Erythroblast (primary cell): Measurements from ENCODE around the gene FUT8.

ENCODE experiments used
- GATA1 ChIP-seq: IDR thresholded peaks from 2 replicates; pipeline ENCODE4 v1.6.1; 2011; ENCODE audit warnings: low read depth, mild to moderate bottlenecking, control low read depth, low read length, moderate library complexity
- POLR2A ChIP-seq: IDR thresholded peaks from 2 replicates; pipeline ENCODE4 v1.6.1; 2011; ENCODE audit warnings: mild to moderate bottlenecking, low read length

- TF ChIP-seq POLR2A: no peak
- TF ChIP-seq GATA1: no peak
These were observed 24.9 kb upstream of the FUT8 start for GRCh38 chr14:65387628-65388027.
